ENCODE data around the gene DDX17. TPM values are rescaled to one million over a fixed set of nuclear protein-coding genes. Genes with fewer than 3 reads are reported as not detected.

Gene DDX17
- total RNA-seq: 802 TPM

GRCh38 chr22:38506118-38506962 is at the start of gene DDX17:
Gene DDX17, minus strand, starts transcription at chr22:38506311.

GRCh38 chr22:38467904-38468442 is 38.1 kb downstream of the DDX17 start, which contains the start of gene KDELR3:
Gene KDELR3, plus strand, starts transcription at chr22:38468096. Its CDS starts 138 bp downstream, at chr22:38468234.

GRCh38 chr22:38455076-38455529 is 51.0 kb downstream of the DDX17 start, which contains the start of gene KCNJ4:
Gene KCNJ4, minus strand, starts transcription at chr22:38455199. Its CDS starts 27,067 bp downstream, at chr22:38428132.

Other genes starting within 250 kb of the DDX17 start
- gene TMEM184B, start 233.3 kb downstream of the DDX17 start, total RNA-seq: 17.8 TPM
- 337 TPM for gene CSNK1E, start 188.9 kb downstream of the DDX17 start, total RNA-seq
- 7.8 TPM for gene KCNJ4, start 51.1 kb downstream of the DDX17 start, total RNA-seq
- gene KDELR3, start 38.2 kb downstream of the DDX17 start, total RNA-seq: 0.31 TPM
- 4.1 TPM for gene DMC1, start 63.9 kb upstream of the DDX17 start, total RNA-seq
- gene FAM227A, start 150.1 kb upstream of the DDX17 start, total RNA-seq: 17.2 TPM
- 17.2 TPM for gene CBY1, start 150.3 kb upstream of the DDX17 start, total RNA-seq
- 34.4 TPM for gene TOMM22, start 175.6 kb upstream of the DDX17 start, total RNA-seq
- gene JOSD1, start 194.6 kb upstream of the DDX17 start, total RNA-seq: 63.9 TPM
- gene GTPBP1, start 199.6 kb upstream of the DDX17 start, total RNA-seq: 63.2 TPM
- 128 TPM for gene SUN2, start 249.7 kb upstream of the DDX17 start, total RNA-seq

Measured in parietal lobe (tissue), 1 donor.